ENCODE measurements around the gene FAM185A.
"Not testable (repeated sequence)": the region's sequence is repeated elsewhere in the genome, so short reads cannot be mapped to it uniquely, and the experiment has no call there.

DNA sequence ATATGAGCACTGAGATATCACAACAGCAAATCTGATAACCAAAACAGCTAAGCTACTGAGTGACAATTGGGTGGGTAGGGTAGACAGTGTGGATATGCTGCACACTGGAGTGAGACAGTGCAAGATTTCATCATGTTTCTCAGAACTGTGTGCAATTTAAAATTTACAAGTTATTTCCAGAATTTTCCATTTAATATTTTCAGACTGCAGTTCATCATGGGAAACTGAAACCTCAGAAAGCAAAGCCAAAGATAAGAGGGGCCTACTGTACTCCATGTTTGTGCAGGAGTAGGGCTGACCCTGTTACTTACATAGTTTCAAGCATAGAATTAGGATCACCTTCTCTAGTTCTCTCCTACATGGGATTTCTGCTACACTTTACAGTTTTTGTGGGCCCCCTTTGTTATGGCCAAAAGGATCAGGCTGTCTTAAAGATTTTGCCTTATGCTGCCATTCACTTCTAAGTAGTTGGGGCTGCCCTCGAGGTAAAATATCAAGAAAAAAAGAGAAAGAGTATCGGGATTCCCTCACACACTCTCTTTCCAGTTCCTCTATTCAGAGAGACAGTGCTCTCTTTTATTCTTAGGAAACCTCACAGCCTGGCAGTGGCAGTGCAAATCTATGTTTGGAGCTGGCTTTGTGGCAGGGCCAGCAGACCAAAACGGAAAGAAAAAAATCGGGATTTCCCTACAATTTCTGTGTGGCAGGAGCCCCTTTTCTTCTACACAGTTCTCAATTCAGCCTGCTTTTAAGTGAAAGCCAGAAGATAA lies 6.6 kb upstream of the FAM185A start:
- TF ChIP-seq SUZ12 (IDR thresholded peaks at IDR 0.05; ENCODE audit: extremely low read depth, insufficient read depth, insufficient read length); ZNF274 (IDR thresholded peaks at IDR 0.05; ENCODE audit: low read depth, low read length): not testable (repeated sequence)

Measured in NT2/D1 (cell line).